Smooth muscle cell of the umbilical artery (primary cell): ENCODE results near the gene HLA-F. TPM values are rescaled to one million over a fixed set of nuclear protein-coding genes. Genes with fewer than 3 reads are reported as not detected.

Source experiments
- total RNA-seq: library from RNA; depleted of rRNA; stranded (reverse); fragments of >200 nt; gene quantifications from 2 replicates; pipeline ENCODE4 v1.2.3, GENCODE V29; 2014

HLA-F gene
- total RNA-seq = 4.4 and 8.0 TPM in 2 replicates

GRCh38 chr6:29723262-29723665 is at the start of gene HLA-F:
TSS of gene HLA-F (plus strand) at chr6:29723434. CDS start at chr6:29723464, 30 bp downstream.

GRCh38 chr6:29680904-29681303 is 42.3 kb upstream of the HLA-F start, which contains the start of gene ZFP57:
TSS of gene ZFP57 (minus strand) at chr6:29681152. CDS start at chr6:29677003, 4,149 bp downstream.

Other genes with a start within 250 kb of the HLA-F start
- gene MAS1L, start 235.5 kb upstream of the HLA-F start, total RNA-seq = not detected in 2 replicates
- gene UBD, start 163.7 kb upstream of the HLA-F start, total RNA-seq = 0.30 TPM in 1 of 2 replicates, not detected in the other
- not detected in 2 replicates for gene OR2H2, start 138.3 kb upstream of the HLA-F start, total RNA-seq
- 13.1 and 18.6 TPM in 2 replicates for gene GABBR1, start 90.3 kb upstream of the HLA-F start, total RNA-seq
- gene MOG, start 66.3 kb upstream of the HLA-F start, total RNA-seq = not detected in 2 replicates
- 0.69 TPM in 1 of 2 replicates, not detected in the other for gene ZFP57, start 42.3 kb upstream of the HLA-F start, total RNA-seq
- gene HLA-G, start 104.4 kb downstream of the HLA-F start, total RNA-seq = not detected in 2 replicates
- 462 and 651 TPM in 2 replicates for gene HLA-A, start 219.1 kb downstream of the HLA-F start, total RNA-seq